Ovary (tissue), 9 donors: ENCODE measurements around the gene GAS6. TPM values are rescaled to one million over a fixed set of nuclear protein-coding genes. Genes with fewer than 3 reads are reported as not detected.

Source experiments
- DNase-seq, 5 donors: peaks; one replicate each; pipeline ENCODE4 v3.0.0-alpha.2; 2019 to 2020
- H3K27ac ChIP-seq, 2 donors: fragments of 200-600 bp; one replicate each; pipeline versions ENCODE4 v1.5.1 to v1.8.0; 2019 to 2022
- H3K27me3 ChIP-seq: fragments of 200-600 bp; one replicate; pipeline ENCODE4 v1.8.0; 2022
- H3K36me3 ChIP-seq: fragments of 200-600 bp; sonication (generic); one replicate; pipeline ENCODE4 v1.5.1; 2019
- H3K4me1 ChIP-seq: one replicate; pipeline ENCODE4 v1.8.1; 2013; ENCODE audit warnings: mild to moderate bottlenecking, moderate library complexity; ENCODE audit not compliant: insufficient read depth
- H3K4me3 ChIP-seq: fragments of 200-600 bp; sonication (generic); one replicate; pipeline ENCODE4 v1.5.1; 2017
- H3K9me3 ChIP-seq, 2 donors: fragments of 200-600 bp in 1 of 2; sonication (generic) in 1 of 2; one replicate each; pipeline versions ENCODE4 v1.5.1 to v1.8.1; 2013 to 2019; ENCODE audit warnings: mild to moderate bottlenecking in 1 of 2, moderate library complexity in 1 of 2
- CTCF ChIP-seq, 3 donors: fragments of 450-650 bp in 2 of 3; fragments of 200-600 bp in 1 of 3; IDR thresholded peaks; one replicate each; pipeline versions ENCODE4 v1.5.1 to v1.8.0; 2016 to 2022; ENCODE audit warnings: antibody characterized with exemption in 3 of 3, mild to moderate bottlenecking in 1 of 3
- EP300 ChIP-seq: sonication (generic); formaldehyde crosslinking; IDR thresholded peaks from one replicate; pipeline ENCODE4 v1.6.1; 2017; ENCODE audit warnings: antibody characterized with exemption
- POLR2A ChIP-seq: fragments of 450-650 bp; IDR thresholded peaks from one replicate; pipeline ENCODE4 v1.6.1; 2017; ENCODE audit warnings: antibody characterized with exemption, mild to moderate bottlenecking, moderate library complexity
- WGBS, 3 donors: extraction: QIAGEN DNeasy Blood & Tissue Kit in 1 of 3; methylation state at CpG; one replicate each; pipeline versions ENCODE4 v1.1.5 to v1.1.7; 2013 to 2017; 5-methylcytosine and 5-hydroxymethylcytosine counted together
- intact Hi-C, 4 donors: fragments of 100-400 bp; cut with DNase I; formaldehyde crosslinking; loops; one replicate each; pipeline versions ENCODE4 v1.11.0 to v1.15.1; 2022 to 2023
- polyA plus RNA-seq, 2 donors: library from polyadenylated mRNA; stranded (reverse); fragments of 200-250 nt in 1 of 2; fragments of 350-450 nt in 1 of 2; fragmentation: Illumina TruSeq in 1 of 2; extraction: RNeasy Lipid Tissue Mini Kit (QIAGEN cat#74804) in 1 of 2; gene quantifications; one replicate each; pipeline ENCODE4 v1.2.3, GENCODE V29; 2013 to 2014
- total RNA-seq, 7 donors: library from RNA; depleted of rRNA in 2 of 7; stranded (reverse); fragments of >200 nt in 2 of 7; fragmentation: NEBNext Ultra II Directional in 3 of 7; extraction: Animal tissue kit (Norgen Biotek cat#: 25700) in 3 of 7; gene quantifications; one replicate each; pipeline versions ENCODE4 v1.1.0 to v1.2.4, GENCODE V29; 2016 to 2023
- donor health status: DM: no; HTN: no; CAD: no; lungs with moderate emphysema.
- donor health status: DM: no; HTN: no; CAD: no.
- donor health status: Bipolar disorder and iron deficiency.
- donor health status: DM: yes; HTN: yes; CAD: no.
- donor health status: DM: no; HTN: no; CAD: no.
- donor health status: DM: yes; HTN: yes; CAD: no.

GAS6 gene
- total and polyA plus RNA-seq, 9 donors: 44.9 to 336 (median 143) TPM

DNA sequence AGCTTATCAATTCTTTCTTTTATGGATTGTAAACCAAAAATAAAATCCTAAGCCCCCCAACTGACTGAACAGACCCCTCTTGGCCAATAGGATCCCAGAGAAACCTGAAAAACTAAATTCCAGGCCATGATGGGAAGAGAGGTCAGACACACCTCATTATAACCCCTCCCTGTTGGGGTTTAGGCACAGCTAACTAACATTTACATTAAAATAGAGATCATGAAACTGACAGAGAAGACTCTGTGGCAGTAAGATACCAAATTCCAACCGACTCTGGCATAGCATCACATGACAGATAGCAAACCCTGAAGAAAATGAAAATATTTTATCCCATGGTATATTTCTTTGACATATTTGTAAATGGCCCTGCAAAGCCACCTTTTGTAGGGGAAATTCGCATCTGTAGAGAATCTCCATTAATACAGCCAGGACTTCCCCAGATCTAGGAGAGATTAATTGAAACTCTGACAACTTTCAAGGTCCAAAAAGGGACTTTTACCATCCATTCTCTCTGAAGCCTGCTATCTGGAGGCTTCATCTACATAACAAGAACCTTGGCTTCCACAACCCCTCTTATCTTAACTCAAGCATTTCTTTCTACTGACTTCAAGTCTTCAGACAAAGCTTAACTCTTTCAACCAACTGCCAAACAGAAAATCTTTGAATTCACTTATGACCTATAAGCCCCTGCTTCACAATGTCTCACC, 27.1 kb upstream of the GAS6 start:
- 62 to 80% (median 72%) methylated on average over 2 of the region's 2 CpGs for WGBS, 3 donors
- Histone ChIP-seq H3K36me3 (no peaks in the 10 kb centered on the region), H3K9me3 (no peaks in the 10 kb centered on the region), H3K27me3 (no peaks in the 10 kb centered on the region), H3K4me3 (no peak overlapping the region), H3K4me1 (peaks cover 2% of the 10 kb centered on the region), H3K27ac (no peak overlapping the region)
- no peak for DNase-seq
- intact Hi-C loops: no loop called here
- TF ChIP-seq CTCF (IDR thresholded peaks at IDR 0.05) (no peak), POLR2A (no peak), EP300 (no peak)

DNA sequence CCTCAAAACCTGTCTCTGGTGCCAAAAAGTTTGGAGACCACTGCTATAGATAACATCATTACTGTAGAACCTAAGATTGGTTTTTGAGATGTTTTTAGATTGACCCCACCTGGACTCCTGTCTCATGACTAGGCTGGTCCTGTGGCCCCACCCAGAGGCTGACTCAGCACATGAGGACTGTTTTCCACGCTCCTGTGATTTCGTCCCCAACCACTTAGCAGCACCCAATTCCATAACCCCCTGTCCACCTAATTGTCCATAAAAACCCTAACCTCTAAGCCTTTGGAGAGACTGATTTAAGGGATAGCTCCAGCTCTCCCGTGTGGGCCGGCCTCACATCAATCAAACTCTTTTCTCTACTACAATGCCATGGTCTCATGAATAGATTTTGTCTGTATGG, 25.6 kb upstream of the GAS6 start:
- Histone ChIP-seq H3K4me1 (peaks cover 2% of the 10 kb centered on the region), H3K27me3 (no peaks in the 10 kb centered on the region), H3K27ac (no peak overlapping the region), H3K4me3 (no peak overlapping the region), H3K36me3 (no peaks in the 10 kb centered on the region), H3K9me3 (no peaks in the 10 kb centered on the region)
- 84 to 91% (median 85%) methylated on average over 4 of the region's 4 CpGs for WGBS, 3 donors
- no peak for DNase-seq
- TF ChIP-seq CTCF (IDR thresholded peaks at IDR 0.05): no peak
- TF ChIP-seq EP300: no peak
- TF ChIP-seq POLR2A: no peak
- intact Hi-C loops: no loop called here

DNA sequence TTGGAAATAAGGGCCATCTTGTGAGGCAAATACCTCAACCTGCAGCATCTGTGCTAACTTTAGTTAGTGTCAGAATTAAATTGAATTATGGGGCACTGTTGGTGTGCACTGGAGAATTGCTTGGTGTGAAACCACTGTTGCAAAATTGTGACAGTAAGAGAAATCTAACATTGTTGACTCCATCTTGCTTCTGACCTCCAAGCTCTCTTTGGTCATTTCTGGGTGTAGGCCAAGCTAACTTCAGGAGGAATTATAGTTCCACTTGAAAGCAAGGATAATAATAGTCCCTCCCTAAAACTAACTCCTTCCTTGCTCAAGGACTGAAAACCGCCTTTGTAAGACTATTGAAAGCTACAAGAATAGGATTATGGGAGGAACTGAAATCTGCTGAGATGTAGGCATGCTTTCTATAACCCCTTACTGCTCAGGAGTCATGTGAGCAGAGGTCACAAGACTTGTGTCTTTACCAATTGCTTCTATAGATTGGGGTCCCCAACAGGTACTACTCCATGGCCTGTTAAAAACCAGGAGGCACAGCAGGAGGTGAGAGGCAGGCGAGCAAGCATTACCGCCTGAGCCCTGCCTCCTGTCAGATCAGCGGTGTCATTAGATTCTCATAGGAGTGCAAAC, 24.9 kb upstream of the GAS6 start:
- 90 to 93% (median 91%) methylated on average over 4 of the region's 4 CpGs for WGBS, 3 donors
- Histone ChIP-seq H3K27ac (no peak overlapping the region), H3K27me3 (no peaks in the 10 kb centered on the region), H3K4me3 (no peak overlapping the region), H3K4me1 (peaks cover 2% of the 10 kb centered on the region), H3K9me3 (no peaks in the 10 kb centered on the region), H3K36me3 (no peaks in the 10 kb centered on the region)
- intact Hi-C loops: no loop called here
- no peak for DNase-seq
- TF ChIP-seq CTCF (IDR thresholded peaks at IDR 0.05) (no peak), EP300 (no peak), POLR2A (no peak)

GRCh38 chr13:113887700-113888201, 23.9 kb upstream of the GAS6 start:
- no peak overlapping the region for H3K4me3 ChIP-seq
- 23 to 46% (median 42%) methylated on average over 1 of the region's 1 CpG for WGBS, 3 donors
- no peak overlapping the region for H3K27ac ChIP-seq
- intact Hi-C loops: no loop called here
- no peaks in the 10 kb centered on the region for H3K9me3 ChIP-seq
- H3K4me1 ChIP-seq: peaks cover 2% of the 10 kb centered on the region
- H3K27me3 ChIP-seq: no peaks in the 10 kb centered on the region
- no peak for DNase-seq
- TF ChIP-seq CTCF (IDR thresholded peaks at IDR 0.05): no peak
- TF ChIP-seq EP300: no peak
- TF ChIP-seq POLR2A: no peak
- no peaks in the 10 kb centered on the region for H3K36me3 ChIP-seq
